ENCODE results near the gene STT3B.

DNA sequence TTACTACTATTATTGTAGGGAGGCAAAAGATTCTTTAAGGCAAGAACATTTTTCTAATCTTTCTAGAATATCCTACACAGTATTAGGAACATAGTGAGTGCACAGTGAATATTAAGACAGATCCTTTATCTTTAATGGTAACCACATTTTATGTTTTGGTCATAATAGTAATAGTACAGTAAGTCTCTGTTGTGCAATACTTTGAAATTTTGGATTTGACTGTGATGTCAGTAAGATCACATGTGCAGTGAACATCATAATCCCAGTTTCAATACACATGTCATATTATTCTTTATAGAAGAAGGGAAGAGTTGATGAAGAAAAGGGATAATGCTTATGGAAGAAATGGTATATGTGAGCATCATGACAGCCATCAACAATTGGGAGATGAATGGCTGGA lies 10.7 kb downstream of the STT3B start:
- no peak for TF ChIP-seq ZBTB1 (tag by site-specific recombination; IDR thresholded peaks at IDR 0.05)
- TF ChIP-seq ZNF335 (tag by site-specific recombination; conservative IDR thresholded peaks at IDR 0.05) = no peak
- TF ChIP-seq, protein P1, sequence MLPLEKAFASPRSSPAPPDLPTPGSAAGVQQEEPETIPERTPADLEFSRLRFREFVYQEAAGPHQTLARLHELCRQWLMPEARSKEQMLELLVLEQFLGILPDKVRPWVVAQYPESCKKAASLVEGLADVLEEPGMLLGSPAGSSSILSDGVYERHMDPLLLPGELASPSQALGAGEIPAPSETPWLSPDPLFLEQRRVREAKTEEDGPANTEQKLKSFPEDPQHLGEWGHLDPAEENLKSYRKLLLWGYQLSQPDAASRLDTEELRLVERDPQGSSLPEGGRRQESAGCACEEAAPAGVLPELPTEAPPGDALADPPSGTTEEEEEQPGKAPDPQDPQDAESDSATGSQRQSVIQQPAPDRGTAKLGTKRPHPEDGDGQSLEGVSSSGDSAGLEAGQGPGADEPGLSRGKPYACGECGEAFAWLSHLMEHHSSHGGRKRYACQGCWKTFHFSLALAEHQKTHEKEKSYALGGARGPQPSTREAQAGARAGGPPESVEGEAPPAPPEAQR (tag by site-specific recombination; IDR thresholded peaks at IDR 0.05) = no peak
- no peak for TF ChIP-seq ZNF514 (tag by site-specific recombination; IDR thresholded peaks at IDR 0.05)
- TF ChIP-seq, protein P2, sequence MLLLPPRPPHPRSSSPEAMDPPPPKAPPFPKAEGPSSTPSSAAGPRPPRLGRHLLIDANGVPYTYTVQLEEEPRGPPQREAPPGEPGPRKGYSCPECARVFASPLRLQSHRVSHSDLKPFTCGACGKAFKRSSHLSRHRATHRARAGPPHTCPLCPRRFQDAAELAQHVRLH (tag by site-specific recombination; IDR thresholded peaks at IDR 0.05) = no peak
- TF ChIP-seq, protein P3, sequence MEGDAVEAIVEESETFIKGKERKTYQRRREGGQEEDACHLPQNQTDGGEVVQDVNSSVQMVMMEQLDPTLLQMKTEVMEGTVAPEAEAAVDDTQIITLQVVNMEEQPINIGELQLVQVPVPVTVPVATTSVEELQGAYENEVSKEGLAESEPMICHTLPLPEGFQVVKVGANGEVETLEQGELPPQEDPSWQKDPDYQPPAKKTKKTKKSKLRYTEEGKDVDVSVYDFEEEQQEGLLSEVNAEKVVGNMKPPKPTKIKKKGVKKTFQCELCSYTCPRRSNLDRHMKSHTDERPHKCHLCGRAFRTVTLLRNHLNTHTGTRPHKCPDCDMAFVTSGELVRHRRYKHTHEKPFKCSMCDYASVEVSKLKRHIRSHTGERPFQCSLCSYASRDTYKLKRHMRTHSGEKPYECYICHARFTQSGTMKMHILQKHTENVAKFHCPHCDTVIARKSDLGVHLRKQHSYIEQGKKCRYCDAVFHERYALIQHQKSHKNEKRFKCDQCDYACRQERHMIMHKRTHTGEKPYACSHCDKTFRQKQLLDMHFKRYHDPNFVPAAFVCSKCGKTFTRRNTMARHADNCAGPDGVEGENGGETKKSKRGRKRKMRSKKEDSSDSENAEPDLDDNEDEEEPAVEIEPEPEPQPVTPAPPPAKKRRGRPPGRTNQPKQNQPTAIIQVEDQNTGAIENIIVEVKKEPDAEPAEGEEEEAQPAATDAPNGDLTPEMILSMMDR (tag by site-specific recombination; IDR thresholded peaks at IDR 0.05) = no peak
- no peak for TF ChIP-seq ZFP41 (tag by site-specific recombination; IDR thresholded peaks at IDR 0.05; ENCODE audit: borderline replicate concordance)
- no peak for TF ChIP-seq ZNF121 (tag by site-specific recombination; IDR thresholded peaks at IDR 0.05)
- no peak for TF ChIP-seq SALL2 (tag by site-specific recombination; IDR thresholded peaks at IDR 0.05; ENCODE audit: borderline replicate concordance)
- TF ChIP-seq ZNF707 (tag by site-specific recombination; IDR thresholded peaks at IDR 0.05) = no peak
- TF ChIP-seq ZNF391 (tag by site-specific recombination; IDR thresholded peaks at IDR 0.05; ENCODE audit: borderline replicate concordance, low read depth) = no peak
- TF ChIP-seq ZNF2 (tag by site-specific recombination; IDR thresholded peaks at IDR 0.05) = no peak
- TF ChIP-seq ZEB2 (tag by site-specific recombination; IDR thresholded peaks at IDR 0.05) = no peak
- no peak for TF ChIP-seq ZNF155 (tag by site-specific recombination; IDR thresholded peaks at IDR 0.05)

All from HEK293 (cell line).